Right renal pelvis (tissue), 4 donors: ENCODE data around the gene TRAF1. TPM values are rescaled to one million over a fixed set of nuclear protein-coding genes. Genes with fewer than 3 reads are reported as not detected.

ENCODE experiments used
- DNase-seq, 4 donors: peaks; one replicate each; pipeline ENCODE4 v3.0.0-alpha.2; 2013; ENCODE audit warnings: low read depth in 4 of 4, low spot score in 3 of 4, missing footprints in 1 of 4
- polyA plus RNA-seq, 4 donors: library from polyadenylated mRNA; unstranded; fragments of 120-200 nt; gene quantifications; one replicate each; pipeline ENCODE4 v1.2.1, GENCODE V29; 2013; ENCODE audit not compliant: insufficient read length in 4 of 4

TRAF1 gene
- polyA plus RNA-seq, 4 donors = 4.6 to 6.0 (median 4.9) TPM

DNA sequence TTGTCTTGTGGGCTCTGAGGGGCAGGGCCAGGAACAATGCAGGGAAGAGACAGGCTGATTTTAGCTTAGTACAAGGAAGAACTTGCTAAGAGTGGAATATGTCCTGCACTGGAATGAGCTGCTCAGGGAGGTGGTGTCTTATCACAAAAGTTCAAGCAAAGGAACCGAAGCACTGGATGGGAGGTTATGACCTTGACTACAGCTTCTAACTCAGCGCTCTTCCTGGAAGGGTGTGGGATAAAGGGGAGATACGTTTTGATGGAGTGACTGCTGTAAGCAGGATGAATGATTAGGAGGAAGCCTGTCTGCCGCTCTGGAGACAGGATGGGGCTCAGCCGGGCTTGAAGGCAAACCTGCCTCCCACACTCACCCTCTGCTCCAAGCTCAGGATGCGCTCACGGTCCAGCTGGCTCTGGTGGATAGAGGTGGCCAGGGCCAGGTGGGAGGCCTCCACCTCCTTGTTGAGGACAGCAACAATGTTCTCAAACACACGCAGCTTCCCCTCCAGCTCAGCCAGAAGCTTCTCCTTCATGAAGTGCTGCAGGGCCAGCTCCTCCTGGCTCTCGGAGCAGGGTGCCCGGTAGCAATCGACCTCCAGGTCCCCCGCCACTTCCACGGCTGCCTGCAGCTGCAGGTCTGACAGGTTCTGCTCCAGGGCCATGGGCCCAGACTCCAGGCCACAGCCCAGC, 13.5 kb downstream of the TRAF1 start:
- DNase-seq = no peak

- DNase-seq = no peak
Measured at GRCh38 chr9:120911295-120911837, 15.2 kb downstream of the TRAF1 start.

DNA sequence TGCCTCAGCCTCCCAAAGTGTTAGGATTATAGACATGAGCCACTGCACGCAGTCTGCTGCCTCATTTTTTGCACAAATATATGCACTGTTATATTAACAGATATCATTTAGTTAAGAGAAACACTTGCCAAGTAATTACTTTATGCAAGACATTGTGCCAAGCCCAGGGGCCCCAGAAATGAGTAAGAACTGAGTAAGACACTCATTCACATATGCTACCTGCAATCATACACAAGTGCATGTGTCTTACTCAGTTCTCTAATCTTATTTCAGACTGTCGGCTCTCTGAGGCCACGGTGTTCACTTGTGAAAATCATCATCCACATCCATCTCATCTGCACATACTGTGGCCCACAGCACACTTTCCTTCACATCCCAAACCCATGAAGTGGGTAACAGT, 16.0 kb downstream of the TRAF1 start:
- no peak for DNase-seq

- no peak for DNase-seq
Measured at GRCh38 chr9:120909904-120910303, 16.7 kb downstream of the TRAF1 start.

- no peak for DNase-seq
Measured at GRCh38 chr9:120905315-120906164, 21.1 kb downstream of the TRAF1 start.

GRCh38 chr9:120904978-120905301, 21.7 kb downstream of the TRAF1 start:
- no peak for DNase-seq

- no peak for DNase-seq
Measured at GRCh38 chr9:120904061-120904977, 22.3 kb downstream of the TRAF1 start.

DNA sequence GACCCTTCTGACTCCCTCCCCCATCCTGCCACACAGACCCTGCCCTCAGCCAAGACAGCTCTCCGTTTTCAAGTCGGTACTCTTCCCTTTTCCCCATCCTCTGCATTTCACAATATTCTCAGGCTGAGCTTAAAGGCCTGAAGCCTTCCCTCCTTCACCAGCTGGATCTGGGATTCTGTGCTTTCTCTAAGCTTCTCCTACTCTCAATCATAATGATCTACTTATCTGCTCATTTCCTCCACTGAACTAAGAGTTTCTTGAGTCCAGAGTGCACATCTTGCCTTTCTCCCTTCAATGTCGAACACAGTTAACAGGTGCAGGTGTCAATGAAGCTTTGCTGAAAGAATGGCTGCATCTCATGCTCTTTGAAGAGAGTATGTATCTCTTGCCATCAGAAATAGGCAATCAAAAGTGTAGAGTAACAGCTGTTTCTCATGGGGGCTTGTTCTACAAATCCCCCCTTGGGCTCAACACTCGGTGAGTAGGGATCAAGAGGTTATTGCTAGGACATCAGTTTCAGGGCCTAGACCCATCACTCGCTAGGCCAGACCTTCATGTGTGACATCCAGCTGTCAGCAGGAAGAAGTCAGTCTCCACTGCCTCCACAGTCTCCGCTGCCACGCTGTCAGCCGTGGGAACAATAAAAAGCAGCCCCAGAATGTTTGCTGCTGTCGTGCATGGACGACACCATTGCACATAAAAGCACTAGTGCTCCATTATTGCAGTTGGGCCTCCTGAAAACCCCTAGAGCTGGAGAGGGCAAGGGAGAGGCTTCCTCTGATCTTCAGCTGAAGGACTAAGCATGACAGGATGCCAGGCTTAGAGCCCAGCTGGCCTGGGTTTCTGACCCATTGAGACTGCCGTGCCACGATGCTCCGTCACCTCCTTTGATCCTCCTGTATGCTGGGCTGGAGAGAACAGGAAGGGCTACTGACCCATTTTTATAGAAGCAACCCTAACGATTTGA, 23.7 kb downstream of the TRAF1 start:
- no peak for DNase-seq

DNA sequence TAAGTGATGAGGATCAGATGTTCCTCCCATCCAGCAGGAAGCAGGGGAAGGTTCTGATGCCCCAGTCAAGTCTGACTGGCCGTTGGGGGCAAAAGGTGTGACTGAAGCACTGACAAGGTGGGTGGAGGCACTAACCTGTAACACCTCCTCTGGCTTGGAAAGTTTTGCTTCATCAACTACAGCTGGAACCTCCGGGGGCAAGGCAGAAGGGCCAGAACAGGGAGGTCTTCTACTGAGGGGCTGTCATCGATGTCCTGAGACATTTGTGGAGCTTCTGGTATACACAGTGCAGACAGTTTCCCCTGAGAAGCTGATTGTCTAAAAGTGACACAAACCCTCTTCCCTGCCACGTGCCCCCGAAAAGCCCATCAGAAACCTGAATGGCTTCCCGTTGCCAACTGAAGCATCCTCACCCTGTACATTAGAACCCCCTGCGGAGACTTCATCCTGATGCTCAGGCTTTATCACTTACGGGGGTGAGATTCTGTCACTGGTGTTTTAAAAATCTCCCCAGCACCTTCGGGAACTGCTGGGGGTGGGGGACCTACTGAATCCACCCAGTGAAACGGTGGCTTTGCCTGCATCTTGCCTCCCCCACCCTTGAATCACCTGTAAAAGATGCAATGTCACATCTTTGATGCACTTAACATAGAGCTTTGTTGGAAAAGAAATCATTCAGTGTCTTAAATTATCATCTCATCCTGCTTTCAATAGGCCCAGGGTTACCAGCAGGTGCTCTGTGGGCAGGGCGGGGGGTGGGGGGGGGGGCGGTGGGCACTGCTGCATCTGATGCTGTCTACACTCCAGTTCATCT, 24.6 kb downstream of the TRAF1 start:
- no peak for DNase-seq

DNA sequence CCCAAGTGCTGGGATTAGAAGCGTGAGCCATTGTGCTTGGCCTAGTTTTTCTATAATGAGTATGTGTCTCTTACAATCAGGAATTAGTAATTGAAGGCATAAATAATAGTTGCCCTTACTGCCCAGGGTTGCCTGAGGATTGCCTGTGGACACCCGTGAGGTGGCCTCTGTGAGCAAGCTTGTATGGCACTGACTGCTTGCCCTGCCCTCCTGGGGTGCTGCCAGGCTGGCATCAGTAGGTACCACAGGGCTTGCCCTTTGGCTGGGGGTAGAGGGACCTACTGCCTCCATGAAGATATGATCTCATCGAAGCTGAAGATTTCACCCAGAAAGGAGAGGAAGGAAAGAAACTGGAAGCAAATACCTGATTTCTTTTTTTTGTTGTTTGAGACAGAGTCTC, 25.8 kb downstream of the TRAF1 start:
- no peak for DNase-seq

GRCh38 chr9:120899490-120900068, 27.0 kb downstream of the TRAF1 start:
- no peak for DNase-seq

DNA sequence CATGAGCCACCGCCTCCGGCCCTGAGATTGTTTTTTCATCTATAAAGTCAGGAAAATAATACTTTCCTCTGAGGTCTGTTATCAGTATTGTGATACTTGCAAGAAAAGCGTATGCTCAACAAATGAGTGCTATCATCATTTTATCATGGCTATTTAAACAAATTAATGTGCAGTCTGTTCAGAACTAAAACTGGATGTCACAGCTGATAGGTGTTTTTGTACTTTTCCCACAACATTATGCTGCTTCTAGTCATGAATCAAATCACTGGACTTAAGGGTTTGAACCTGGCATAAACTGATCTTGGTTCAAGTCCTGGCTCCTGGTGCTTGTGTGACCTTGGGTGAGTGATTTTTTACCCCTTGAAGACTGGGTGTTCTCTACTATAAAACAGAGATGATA, 28.2 kb downstream of the TRAF1 start:
- DNase-seq = no peak

DNA sequence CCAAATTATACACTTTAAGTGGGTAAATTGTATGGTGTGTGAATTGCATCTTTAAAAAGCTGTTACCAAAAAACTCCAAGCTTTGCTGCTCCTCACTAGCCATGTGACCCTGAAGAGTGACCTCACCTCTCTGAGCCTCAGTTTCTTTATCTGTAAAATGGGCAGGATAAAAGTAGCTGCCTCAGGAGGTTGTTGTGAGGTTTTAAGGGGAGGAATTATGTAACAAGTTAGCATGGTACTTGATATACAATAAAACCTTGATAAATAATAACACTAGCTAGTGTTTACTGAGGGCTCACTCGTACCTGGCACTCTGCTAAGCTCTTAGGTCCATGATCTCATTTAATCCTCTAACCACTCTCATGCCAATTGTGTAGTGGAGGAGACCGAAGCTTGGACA, 30.6 kb downstream of the TRAF1 start:
- DNase-seq = no peak

DNA sequence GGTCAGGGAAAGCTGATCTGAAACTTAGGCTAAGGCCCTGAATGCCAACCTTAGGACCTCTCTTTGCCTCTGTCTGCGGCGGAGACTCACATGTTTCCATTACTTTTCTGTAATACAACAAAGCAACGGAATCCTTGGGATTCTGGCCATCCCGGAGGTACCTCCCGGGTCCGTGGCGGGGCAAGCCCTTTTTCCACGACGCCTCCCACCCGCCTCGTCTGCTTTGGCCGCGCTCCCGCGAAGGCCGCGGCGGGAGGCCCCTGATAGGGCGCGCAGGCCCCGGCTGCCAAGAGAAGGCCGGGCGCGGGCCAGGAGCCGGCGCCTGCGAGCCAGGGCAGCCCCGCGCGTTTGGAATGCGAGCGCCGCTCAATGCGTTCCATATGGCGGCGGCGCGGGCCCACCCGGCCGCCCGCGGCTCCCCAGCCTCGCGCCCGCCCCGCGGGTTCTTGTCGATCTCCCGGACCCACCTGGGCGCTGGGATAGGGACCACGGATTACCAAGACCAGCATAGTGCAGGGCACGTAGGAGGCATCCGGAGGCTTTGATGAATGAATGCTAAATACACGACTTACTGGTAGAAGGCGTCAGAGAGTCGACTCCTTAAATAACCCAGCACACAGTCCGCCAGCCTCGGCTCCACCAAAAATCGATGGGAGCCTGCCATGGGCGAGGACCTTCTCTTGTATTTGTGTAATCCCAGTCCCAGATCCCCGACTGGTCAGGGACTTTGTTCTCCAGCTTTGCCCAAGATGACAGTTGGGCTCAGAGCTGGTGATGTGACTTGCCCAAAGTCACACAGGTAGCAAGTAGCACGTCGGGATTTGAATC, 32.1 kb downstream of the TRAF1 start:
- DNase-seq = no peak

DNA sequence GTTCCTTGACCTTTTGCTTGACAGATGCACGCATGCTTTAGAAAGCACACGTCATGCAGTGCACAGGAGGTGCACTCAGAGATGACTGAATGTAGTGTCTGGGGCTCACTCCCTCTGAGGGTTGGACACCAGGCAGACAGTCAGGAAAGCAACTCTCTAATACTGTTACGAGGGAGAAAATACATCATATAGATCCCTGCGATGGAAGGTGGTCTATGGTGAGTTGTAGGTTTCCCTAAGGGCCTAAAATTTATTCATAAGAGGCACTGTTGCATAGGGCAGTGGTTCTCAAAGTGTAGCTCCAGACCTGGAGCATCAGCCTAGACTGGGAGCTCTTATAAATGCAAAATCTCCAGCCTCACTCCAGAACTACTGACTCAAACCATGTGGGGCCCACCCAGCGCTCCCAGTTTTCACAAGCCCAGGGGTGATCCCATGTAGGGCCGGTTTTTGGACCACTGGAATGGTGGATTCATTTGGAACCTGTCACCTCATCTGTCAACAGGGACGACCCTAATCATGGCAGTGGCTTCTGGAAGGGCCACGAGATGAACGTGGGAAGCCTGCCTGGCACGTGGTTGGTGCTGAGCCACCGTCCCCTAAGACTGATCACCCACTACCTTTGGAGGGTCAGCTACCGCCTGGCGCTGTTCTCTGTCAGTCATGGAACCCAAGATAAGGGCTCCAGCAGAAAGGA, 32.8 kb downstream of the TRAF1 start:
- no peak for DNase-seq

DNA sequence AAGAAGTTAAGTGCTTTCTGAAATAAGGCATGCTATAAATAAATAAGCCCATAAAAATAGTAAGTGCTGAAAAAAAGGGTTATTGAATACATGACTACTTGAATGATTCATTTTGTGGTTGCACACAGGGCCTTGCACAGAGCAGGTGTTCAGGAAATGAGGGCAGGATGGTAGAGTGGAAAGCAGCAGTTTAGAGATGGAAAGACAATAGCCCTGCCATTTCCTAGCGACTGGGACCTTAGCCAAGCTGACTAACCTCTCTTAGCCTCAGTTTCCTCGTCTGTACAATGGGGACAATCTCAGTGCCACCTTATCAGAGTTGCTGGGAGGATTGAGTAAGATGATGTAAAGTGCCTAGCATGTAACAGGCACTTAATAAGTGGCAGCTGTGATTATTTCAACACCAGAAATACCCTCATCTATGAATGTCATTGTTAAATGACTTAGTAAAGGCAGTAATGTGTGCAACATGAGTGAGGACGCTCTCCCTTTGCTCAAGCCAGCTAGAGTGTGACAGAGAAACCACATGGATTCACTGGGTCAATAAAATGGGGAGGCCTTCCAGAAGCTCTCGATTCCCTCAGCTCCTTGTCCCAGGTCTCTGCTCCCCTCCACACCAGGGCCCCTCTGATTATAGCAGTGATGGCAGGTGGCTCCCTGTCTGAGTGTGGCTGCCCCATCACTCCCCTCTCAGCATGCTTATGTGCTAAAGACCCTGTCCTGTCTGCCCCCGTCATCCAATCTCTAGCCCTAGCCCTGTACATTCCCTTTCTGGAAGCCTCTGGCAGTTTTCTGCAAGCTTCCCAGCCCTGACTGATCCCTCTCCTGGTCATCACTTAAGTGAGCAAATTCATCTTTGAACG, 33.6 kb downstream of the TRAF1 start:
- no peak for DNase-seq
